HG03378 (cell line): ENCODE data around the gene DPAGT1.
A peak's percentile ranks its signal among the peaks of the same experiment; 100 is the strongest.
"Not testable (repeated sequence)": the region's sequence is repeated elsewhere in the genome, so short reads cannot be mapped to it uniquely, and the experiment has no call there.

ENCODE experiments used
- ATAC-seq: cut with Tn5 transposase; IDR thresholded peaks from one replicate; pipeline ENCODE4 v1.9.1; 2021; ENCODE audit warnings: mild to moderate bottlenecking, moderate library complexity; ENCODE audit not compliant: unreplicated experiment

Gene DPAGT1

DNA sequence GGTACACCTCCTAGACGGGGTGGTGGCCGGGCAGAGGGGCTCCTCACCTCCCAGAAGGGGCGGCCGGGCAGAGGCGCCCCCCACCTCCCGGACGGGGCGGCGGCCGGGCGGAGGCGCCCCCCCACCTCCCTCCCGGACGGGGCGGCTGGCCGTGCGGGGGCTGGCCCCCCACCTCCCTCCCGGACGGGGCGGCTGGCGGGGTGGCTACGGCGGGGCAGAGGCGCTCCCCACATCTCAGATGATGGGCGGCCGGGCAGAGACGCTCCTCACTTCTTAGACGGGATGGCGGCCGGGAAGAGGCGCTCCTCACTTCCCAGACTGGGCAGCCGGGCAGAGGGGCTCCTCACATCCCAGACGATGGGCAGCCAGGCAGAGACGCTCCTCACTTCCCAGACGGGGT lies 42.5 kb downstream of the DPAGT1 start:
- ATAC-seq, result not testable (repeated sequence)

DNA sequence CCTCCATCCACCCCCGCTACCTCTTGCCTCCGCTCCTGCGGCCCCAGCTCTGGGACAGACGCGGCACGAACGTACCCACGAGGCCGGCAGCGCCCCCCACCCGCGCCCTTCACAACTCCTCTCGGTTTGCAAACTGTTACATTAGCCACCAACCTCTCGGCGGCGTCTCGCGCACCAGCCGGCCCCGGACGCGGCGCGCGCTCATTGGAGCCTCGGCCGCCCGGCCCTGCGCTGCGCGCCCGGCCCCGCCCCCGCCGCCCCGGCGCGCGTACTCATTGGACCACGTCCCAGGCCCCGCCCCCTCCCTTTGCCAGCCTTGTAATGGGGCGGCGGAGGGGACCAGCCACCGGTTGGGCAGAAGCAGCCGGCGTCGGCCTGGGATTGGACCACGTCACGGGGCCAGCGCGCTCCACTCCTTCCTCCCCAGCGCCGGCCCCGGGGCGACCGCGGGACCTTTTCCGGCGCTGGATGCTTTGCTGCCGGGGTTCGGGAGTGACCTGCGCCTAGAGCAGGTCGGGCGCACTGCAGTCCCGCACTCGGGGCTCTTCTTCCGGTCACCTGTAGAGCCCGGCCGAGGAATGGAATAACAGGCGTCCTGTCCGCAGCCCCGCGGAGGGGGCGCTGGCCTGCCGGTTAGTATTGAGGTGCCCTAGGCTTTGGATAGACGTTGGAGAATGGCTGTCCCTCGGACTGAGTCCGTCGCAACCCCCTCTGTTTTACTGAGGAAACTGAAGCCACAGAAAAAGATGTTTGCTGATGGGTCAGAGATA lies 44.5 kb downstream of the DPAGT1 start, which contains the start of gene HYOU1:
HYOU1 (minus strand) TSS at position 206 of the 770 bp plus-strand sequence. CDS start 1,045 bp downstream, outside the sequence.
- ATAC-seq, result peak; percentile 73

DNA sequence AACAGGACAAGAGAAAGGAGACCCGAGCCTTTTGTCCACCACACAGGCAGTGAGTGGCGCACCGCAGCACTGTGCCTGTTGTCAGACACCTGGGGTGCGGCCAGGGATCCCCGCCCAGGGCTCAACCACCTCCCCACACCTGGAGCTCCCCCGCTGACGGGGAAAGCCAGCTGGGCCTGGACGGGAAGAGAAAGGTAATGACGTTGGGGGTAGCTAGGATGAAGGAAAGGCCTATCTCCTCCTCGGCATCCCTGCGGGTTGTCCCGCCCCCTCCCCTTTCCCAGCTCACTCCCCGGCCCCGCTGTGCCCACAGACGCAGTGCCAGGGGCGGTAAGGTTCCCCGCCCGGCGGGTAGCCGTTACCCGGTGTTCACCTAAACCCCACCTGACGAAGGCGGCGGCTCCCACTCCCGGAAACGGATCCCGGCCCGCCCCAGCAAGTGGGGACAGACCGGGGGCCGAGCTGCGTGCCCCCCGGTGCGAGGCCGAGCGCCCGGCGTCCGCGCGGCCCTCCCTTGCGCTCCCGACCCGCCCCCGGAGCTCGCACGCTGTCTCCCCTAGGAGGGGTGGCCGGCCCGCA lies 45.1 kb downstream of the DPAGT1 start:
- ATAC-seq, result peak; percentile 8

DNA sequence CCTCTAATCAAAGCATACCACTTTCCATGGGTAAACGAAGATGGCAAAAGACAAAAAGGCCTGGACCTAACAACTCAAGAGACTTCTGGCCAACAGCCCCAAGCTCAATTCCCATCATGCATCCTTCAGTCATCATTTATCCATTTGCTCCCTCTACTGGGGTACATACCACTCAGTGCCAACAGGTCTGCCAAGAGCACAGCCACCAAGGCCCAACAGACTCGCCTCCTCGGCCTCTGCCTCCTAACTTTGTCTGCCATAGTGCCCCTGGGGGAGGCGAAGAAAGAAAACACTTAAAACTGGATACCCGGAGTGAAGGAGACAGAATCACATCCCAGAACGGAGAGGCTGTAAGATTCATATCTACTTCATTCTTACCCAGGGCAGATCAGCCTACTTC lies 45.8 kb downstream of the DPAGT1 start:
- no peak for ATAC-seq

DNA sequence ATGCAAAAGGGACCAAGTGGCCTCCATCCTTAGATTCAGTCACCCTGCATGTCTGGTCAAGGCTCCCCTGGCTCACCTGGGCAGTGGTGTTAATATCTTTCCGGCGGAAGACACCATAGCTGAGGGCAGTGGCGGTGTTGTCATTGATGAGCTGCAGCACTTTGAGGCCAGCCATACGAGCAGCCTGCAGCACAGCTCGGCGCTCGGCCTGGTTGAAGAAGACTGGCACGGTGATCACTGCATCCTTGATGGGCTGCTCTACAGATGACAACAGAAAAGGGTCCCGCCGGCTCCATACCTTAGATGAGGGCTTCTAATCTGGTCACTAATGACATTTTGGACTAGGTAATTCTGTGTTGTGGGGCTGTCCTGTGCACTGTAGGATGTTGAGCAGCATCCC lies 47.2 kb downstream of the DPAGT1 start:
- no peak for ATAC-seq

DNA sequence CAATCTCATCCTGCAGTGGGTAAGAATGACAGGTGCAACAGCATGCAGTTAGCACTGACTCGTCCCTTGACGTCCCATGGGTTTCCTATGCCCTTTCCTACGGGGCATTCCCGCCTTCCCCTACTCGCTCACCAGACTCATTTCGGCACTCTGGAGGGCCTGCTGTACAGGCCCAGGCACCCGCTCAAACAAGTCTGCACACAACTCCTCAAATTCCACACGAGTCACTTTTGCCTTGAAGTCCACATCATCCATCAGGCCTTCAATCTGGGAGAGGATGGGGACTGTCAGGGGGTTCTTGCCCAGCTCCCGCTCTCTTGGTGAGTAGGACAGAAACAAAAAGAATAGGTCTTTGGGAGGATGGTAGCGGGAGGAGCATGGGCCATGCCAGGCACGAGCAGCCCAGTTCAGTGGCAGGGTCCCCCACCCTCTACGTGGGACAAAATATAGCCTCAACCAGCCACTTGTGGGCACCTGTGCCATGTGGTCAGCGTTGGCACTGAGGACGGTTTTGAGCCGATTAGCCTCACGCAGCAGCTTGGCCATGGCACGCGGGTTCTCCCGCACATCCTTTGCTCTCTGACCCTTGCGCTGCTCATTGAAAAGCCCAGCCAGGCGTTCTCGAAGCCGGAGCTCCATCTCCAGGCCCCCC lies 49.4 kb downstream of the DPAGT1 start:
- peak; percentile 9 for ATAC-seq

DNA sequence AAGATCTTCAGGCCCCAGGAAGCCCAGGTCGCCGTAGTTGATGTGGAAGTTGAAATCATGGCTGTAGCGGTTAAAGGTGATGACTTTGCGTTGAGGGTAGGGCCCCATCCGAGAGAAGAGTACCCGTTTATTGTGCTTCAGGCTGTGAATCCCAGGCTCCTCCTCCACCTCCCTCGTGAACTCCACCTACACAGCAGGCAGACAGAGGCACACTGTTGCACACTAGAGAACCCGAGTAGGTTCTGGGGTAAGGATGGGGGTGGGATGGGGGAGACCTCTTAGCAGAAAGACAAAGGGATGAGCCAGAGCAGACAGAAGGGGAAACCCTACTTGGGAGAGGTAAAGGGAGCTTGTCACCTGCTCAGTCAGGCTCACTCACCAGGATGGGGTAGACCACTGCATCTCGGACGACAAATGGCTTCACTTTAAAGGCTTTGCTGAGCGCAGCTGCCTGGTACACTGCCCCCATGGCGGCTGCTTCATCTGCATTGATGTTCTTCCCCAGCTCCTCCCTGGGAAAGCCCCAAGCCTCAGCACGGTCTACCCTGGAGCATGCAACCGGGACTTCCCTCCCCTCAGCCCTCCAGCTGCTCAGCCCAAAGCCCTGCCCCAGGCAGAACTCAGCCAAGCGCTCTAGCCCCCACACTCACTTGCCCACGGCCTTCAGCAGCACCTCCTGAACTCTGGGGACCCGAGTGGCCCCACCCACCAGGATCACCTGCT lies 50.1 kb downstream of the DPAGT1 start:
- ATAC-seq, result peak; percentile 44

DNA sequence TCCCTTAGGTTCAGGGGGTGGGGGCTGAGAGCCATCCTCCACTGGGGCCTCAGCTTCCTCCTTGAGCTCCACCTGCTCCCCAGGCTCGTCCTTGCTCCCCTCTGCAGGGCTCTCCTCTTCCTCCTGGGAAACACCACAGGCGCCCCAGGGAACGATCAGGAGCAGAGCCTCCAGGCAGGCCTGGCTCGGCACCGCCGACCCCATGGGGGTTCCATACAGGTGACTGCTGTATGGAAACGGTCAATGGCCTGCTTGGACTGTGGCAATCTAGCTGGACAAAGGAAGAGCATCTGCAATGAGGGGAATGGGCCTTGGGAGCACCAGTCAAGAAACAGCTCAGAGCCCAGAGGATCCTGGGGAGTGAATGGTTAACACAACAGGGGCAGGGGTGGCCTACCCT lies 52.6 kb downstream of the DPAGT1 start:
- no peak for ATAC-seq

DNA sequence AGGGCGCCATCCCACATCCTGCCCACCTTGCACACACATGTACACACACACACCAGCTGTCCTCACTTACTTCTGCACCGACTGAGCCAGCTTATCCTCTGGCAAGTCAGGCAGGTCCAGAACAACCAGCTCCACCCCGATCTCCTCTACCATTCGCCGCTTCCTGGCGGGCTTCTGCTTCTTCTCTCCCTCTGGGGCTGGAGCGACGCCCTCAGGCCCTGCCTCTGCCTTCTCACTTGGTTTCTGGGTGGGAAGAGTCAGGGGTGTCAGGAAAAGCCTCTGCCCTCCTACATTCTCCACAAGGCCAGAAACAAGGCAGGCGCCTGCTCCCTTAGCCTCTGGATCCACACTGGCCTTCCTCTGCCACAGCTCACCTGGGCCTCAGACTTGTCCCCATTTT lies 53.0 kb downstream of the DPAGT1 start:
- ATAC-seq, result no peak

DNA sequence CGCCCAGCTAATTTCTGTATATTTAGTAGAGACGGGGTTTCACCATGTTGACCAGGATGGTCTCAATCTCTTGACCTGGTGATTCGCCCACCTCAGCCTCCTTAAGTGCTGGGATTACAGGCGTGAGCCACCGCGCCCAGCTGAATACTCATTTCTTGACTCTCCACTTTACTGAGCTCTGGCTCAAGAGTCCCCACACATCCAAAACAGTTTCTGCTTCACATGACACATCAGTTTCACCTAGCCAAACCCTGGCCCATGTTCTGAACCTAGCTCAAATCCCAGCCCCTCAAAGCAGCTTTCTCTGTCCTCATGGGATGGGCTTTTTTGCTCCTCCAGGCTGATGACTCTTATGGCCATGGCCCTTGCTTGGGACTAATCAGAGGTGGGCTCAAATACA lies 54.4 kb downstream of the DPAGT1 start:
- no peak for ATAC-seq
